ENCODE results near the gene ERAS.

DNA sequence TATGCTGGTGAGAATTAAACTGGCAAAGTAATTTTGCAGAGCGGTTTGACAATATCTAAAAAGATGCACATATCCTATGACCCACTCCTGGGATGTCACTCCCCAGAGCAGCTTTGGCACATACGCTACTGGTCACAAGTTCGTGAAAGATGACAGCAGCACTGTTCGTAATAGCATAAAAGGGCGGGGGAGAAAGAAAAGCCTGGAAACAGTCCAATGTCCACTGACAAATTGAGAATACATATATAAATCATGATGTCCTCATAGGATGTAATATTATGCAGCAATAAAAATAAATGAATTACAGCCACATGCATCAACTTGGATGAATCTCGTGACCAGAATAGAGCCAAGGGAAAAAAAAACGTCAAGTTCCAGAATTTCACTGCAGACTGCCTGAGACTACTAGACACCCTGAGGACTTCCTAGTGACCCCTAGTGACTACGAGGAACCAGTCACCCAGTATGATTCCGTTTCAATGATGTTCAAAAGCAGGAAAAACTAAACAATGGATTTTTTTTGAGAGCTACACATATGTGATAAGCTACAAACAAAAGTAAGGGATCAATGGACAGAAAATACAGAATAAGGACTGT, 7.3 kb downstream of the ERAS start:
- TF ChIP-seq, protein P1, sequence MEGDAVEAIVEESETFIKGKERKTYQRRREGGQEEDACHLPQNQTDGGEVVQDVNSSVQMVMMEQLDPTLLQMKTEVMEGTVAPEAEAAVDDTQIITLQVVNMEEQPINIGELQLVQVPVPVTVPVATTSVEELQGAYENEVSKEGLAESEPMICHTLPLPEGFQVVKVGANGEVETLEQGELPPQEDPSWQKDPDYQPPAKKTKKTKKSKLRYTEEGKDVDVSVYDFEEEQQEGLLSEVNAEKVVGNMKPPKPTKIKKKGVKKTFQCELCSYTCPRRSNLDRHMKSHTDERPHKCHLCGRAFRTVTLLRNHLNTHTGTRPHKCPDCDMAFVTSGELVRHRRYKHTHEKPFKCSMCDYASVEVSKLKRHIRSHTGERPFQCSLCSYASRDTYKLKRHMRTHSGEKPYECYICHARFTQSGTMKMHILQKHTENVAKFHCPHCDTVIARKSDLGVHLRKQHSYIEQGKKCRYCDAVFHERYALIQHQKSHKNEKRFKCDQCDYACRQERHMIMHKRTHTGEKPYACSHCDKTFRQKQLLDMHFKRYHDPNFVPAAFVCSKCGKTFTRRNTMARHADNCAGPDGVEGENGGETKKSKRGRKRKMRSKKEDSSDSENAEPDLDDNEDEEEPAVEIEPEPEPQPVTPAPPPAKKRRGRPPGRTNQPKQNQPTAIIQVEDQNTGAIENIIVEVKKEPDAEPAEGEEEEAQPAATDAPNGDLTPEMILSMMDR (conservative IDR thresholded peaks at IDR 0.05; ENCODE audit: low read depth, low read length) = peak; percentile 51; the same call in 1 of the 2 replicates
- TF ChIP-seq EZH2phosphoT487 (IDR thresholded peaks at IDR 0.05; ENCODE audit: borderline replicate concordance, low read length) = no peak
- no peak for TF ChIP-seq EZH2 (IDR thresholded peaks at IDR 0.05; ENCODE audit: low read length, unreplicated experiment)
